Measurements from ENCODE around the gene SRPRA.

DNA sequence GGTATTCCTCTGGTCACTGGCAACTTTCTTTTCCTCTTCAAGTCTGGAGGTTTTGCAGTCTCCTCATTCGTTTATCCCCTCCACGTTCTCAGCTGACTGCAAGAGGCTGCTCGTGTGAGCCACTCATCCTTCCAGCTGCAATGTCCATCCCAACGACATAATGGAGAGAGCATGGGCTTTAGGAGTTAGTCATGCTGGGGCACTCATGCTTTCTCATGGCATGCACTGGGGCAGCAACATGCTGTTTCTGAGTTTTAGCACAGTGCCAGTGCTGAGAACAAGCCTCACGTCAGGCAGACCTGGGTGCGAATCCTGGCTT is 42.3 kb upstream of the SRPRA start:
- TF ChIP-seq, protein P1, sequence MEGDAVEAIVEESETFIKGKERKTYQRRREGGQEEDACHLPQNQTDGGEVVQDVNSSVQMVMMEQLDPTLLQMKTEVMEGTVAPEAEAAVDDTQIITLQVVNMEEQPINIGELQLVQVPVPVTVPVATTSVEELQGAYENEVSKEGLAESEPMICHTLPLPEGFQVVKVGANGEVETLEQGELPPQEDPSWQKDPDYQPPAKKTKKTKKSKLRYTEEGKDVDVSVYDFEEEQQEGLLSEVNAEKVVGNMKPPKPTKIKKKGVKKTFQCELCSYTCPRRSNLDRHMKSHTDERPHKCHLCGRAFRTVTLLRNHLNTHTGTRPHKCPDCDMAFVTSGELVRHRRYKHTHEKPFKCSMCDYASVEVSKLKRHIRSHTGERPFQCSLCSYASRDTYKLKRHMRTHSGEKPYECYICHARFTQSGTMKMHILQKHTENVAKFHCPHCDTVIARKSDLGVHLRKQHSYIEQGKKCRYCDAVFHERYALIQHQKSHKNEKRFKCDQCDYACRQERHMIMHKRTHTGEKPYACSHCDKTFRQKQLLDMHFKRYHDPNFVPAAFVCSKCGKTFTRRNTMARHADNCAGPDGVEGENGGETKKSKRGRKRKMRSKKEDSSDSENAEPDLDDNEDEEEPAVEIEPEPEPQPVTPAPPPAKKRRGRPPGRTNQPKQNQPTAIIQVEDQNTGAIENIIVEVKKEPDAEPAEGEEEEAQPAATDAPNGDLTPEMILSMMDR (IDR thresholded peaks at IDR 0.05; ENCODE audit: borderline replicate concordance, extremely low read depth, low read length, poor library complexity, severe bottlenecking): no peak
- no peak for TF ChIP-seq EZH2 (IDR thresholded peaks at IDR 0.05; ENCODE audit: borderline replicate concordance, low read depth, low read length, severe bottlenecking)

Data from DND-41 (cell line).